Testis (tissue), 2 donors: ENCODE data around the gene PTPRG.

Experiments used
- CTCF ChIP-seq, 3 experiments: fragments of 450-650 bp in 2 of 3; fragments of 200-600 bp in 1 of 3; sonication (generic) in 1 of 3; IDR thresholded peaks; one replicate each; pipeline ENCODE4 v1.5.1; 2016 to 2019; ENCODE audit warnings: antibody characterized with exemption in 3 of 3, mild to moderate bottlenecking in 2 of 3, moderate library complexity in 1 of 3
- POLR2A ChIP-seq: fragments of 450-650 bp; IDR thresholded peaks from one replicate; pipeline ENCODE4 v1.6.1; 2017; ENCODE audit warnings: antibody characterized with exemption, mild to moderate bottlenecking, moderate library complexity

DNA sequence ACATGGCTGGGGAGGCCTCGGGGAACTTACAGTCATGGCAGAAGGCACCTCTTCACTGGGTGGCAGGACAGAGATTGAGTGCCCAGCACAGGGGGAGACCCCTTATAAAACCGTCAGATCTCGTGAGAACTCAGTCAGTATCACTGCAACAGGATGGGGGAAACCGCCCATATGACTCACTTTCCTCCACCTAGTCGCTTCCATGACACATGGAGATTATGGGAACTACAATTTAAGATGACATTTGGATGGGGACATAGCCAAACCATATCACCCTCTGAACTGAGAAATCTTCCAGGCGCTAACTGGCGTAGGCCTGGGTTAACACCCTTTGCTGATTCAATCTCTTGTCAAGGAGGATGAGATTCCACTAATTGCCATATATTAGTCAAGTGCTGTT, 419.7 kb downstream of the PTPRG start:
- TF ChIP-seq CTCF (IDR thresholded peaks at IDR 0.05) (no peak), POLR2A (no peak)
